IPS-18a (cell line): ENCODE measurements around the gene IL17REL.

ENCODE experiments used
- H3K27ac ChIP-seq: one replicate; pipeline ENCODE4 v1.5.1; 2013; ENCODE audit warnings: low read length
- H3K27me3 ChIP-seq: one replicate; pipeline ENCODE4 v1.6.1; 2013; ENCODE audit warnings: mild to moderate bottlenecking, low read length; ENCODE audit not compliant: control insufficient read depth, insufficient read depth
- H3K36me3 ChIP-seq: one replicate; pipeline ENCODE4 v1.6.1; 2013; ENCODE audit warnings: low read depth, low read length; ENCODE audit not compliant: control insufficient read depth
- H3K4me1 ChIP-seq: one replicate; pipeline ENCODE4 v1.6.1; 2013; ENCODE audit warnings: low read depth, low read length; ENCODE audit not compliant: control insufficient read depth
- H3K4me3 ChIP-seq: one replicate; pipeline ENCODE4 v1.5.1; 2013; ENCODE audit warnings: low read length
- H3K9ac ChIP-seq: one replicate; pipeline ENCODE4 v1.6.1; 2013; ENCODE audit warnings: mild to moderate bottlenecking, low read length, moderate library complexity
- H3K9me3 ChIP-seq: one replicate; pipeline ENCODE4 v1.6.1; 2013; ENCODE audit warnings: low read depth, low read length; ENCODE audit not compliant: control insufficient read depth

Gene IL17REL

GRCh38 chr22:50004918-50005317 is 7.6 kb downstream of the IL17REL start:
- H3K4me3 ChIP-seq = no peak overlapping the region
- H3K4me1 ChIP-seq = no peaks in the 10 kb centered on the region
- H3K9me3 ChIP-seq = no peaks in the 10 kb centered on the region
- H3K36me3 ChIP-seq = no peaks in the 10 kb centered on the region
- peaks cover 25% of the 10 kb centered on the region for H3K27me3 ChIP-seq
- no peak overlapping the region for H3K9ac ChIP-seq
- H3K27ac ChIP-seq = no peak overlapping the region

- H3K4me1 ChIP-seq = no peaks in the 10 kb centered on the region
- peaks cover 24% of the 10 kb centered on the region for H3K27me3 ChIP-seq
- no peaks in the 10 kb centered on the region for H3K36me3 ChIP-seq
- H3K4me3 ChIP-seq = no peak overlapping the region
- no peaks in the 10 kb centered on the region for H3K9me3 ChIP-seq
- no peak overlapping the region for H3K9ac ChIP-seq
- H3K27ac ChIP-seq = no peak overlapping the region
These were observed 9.8 kb downstream of the IL17REL start for GRCh38 chr22:50002791-50003190.

- H3K4me3 ChIP-seq = no peak overlapping the region
- H3K27ac ChIP-seq = no peak overlapping the region
These were observed 11.0 kb downstream of the IL17REL start for GRCh38 chr22:50001388-50002231.

DNA sequence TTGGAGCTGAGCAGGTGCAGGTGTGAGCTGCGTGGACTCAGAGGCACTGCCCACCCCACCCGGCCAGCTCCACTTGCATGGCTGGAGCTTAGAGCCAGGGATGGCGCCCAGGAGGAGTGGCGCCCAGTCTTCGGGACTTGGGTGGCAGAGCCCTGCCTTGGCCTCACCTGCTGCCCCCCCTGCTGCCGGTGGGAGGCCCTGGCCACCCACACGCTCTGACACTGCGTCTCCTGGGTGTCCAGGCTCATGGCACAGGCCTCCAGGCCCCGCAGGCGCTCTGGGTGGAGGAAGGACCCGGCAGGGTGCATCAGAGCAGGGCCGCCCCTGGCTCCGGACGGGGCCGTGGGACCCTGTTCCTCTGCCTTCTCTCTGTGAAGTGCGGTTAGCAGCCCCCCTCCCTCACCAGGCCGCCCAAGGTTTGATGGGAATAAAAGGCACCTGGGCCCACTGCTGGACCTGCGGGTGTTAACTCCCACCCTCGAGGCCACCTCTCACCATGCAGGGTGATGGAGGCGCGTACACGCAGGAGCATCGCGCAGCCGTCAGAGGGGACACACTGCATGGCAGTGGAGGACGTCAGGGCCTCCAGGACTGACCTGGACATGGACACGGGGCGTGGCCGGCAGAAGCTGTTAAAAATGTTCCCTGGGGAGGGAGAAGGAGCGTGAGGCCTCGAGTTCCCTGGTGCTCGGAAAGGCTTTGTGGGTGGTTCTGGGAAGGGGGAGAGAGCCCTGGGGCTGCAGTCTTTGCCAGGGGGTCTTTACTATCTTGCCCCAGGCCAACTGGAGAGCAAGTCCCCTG is 11.8 kb downstream of the IL17REL start:
- no peak overlapping the region for H3K27ac ChIP-seq

More at GRCh38 chr22:50001388-50002231, 11.0 kb downstream of the IL17REL start:
- no peaks in the 10 kb centered on the region for H3K9me3 ChIP-seq
- peaks cover 24% of the 10 kb centered on the region for H3K27me3 ChIP-seq
- H3K4me1 ChIP-seq = no peaks in the 10 kb centered on the region
- no peak overlapping the region for H3K9ac ChIP-seq
- H3K36me3 ChIP-seq = no peaks in the 10 kb centered on the region

DNA sequence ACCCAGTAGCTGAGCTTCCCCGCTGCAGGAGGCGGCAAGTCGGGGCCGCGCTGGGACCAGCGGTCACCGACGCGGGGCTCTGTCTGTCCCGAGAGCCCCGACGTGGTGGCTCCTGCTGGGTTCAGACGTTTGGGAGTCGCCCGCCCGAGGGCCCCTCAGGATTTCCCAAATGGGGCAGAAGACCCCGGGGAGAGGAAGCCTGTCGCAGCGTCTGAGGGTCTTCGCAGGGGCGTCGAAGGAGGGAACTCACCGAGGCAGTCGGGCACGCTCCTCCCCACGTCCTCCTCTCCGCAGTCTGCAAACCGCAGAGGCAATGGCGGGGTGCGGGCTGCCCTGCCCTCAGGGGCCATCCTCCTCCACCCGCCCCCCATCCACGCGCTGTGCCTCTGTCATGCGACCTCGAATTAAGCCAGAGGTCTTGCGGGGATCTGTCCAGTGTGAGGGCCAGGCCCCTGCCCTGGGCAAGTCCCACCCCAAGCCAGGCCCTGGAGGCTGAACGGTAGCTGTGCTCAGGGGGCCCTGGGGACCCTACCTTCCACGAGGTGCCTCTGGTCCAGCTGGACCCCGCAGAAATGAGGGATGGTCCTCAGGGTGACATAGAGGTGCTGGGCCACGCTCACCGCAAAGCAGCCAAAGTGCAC is 12.5 kb downstream of the IL17REL start:
- peaks cover 24% of the 10 kb centered on the region for H3K27me3 ChIP-seq
- H3K36me3 ChIP-seq = no peaks in the 10 kb centered on the region
- H3K9ac ChIP-seq = no peak overlapping the region
- H3K9me3 ChIP-seq = no peaks in the 10 kb centered on the region
- no peaks in the 10 kb centered on the region for H3K4me1 ChIP-seq
- peak overlapping the region; percentile 46 for H3K4me3 ChIP-seq
- H3K27ac ChIP-seq = no peak overlapping the region

More for the DNA sequence above, 11.8 kb downstream of the IL17REL start:
- Histone ChIP-seq H3K9ac (no peak overlapping the region), H3K9me3 (no peaks in the 10 kb centered on the region), H3K4me3 (no peak overlapping the region), H3K27me3 (peaks cover 24% of the 10 kb centered on the region), H3K4me1 (no peaks in the 10 kb centered on the region), H3K36me3 (no peaks in the 10 kb centered on the region)

DNA sequence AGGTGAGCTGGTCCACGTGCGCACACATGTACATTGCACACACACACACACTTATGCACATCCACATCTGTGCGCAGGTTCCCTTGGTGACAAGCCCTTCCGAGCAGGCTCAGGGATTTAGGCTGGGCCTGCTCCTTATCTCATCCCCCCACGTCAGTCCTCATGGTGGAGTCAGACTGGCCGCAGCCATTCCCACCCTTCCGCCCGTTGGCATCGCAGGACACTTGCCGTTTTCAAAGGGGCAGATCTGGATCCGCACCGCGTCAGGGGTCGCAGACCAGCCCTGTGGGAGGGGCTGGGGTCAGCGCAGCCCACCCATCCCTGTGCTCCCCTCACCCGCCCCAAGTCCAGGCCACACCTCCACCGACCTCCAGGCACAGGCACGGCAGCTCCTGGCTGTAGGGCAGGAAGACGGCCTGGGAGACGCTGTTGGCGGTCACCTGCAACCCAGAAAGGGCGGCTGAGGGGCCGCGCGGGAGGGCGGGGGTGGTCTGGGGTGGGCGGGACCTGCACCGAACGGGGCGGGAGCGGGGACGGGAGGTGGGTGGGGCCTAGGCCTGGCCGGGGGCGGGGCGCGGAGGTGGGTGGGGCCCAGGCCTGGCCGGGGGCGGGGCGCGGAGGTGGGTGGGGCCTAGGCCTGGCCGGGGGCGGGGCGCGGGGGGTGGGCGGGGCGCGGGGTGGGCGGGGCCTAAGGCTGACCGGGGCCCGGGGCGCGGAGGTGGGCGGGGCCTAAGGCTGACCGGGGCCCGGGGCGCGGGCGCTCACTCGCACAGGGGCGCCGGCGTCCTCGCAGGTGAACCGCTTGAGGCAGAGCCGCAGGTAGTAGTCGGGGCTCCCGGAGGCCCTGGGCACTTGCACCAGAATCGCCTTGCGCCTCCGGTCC is 13.3 kb downstream of the IL17REL start:
- no peak overlapping the region for H3K9ac ChIP-seq
- peaks cover 24% of the 10 kb centered on the region for H3K27me3 ChIP-seq
- no peaks in the 10 kb centered on the region for H3K4me1 ChIP-seq
- H3K27ac ChIP-seq = no peak overlapping the region
- H3K36me3 ChIP-seq = no peaks in the 10 kb centered on the region
- no peaks in the 10 kb centered on the region for H3K9me3 ChIP-seq
- H3K4me3 ChIP-seq = peak overlapping the region; percentile 51

- peak overlapping the region; percentile 51 for H3K4me3 ChIP-seq
- peaks cover 24% of the 10 kb centered on the region for H3K27me3 ChIP-seq
These were observed 13.9 kb downstream of the IL17REL start for GRCh38 chr22:49998718-49999062.

DNA sequence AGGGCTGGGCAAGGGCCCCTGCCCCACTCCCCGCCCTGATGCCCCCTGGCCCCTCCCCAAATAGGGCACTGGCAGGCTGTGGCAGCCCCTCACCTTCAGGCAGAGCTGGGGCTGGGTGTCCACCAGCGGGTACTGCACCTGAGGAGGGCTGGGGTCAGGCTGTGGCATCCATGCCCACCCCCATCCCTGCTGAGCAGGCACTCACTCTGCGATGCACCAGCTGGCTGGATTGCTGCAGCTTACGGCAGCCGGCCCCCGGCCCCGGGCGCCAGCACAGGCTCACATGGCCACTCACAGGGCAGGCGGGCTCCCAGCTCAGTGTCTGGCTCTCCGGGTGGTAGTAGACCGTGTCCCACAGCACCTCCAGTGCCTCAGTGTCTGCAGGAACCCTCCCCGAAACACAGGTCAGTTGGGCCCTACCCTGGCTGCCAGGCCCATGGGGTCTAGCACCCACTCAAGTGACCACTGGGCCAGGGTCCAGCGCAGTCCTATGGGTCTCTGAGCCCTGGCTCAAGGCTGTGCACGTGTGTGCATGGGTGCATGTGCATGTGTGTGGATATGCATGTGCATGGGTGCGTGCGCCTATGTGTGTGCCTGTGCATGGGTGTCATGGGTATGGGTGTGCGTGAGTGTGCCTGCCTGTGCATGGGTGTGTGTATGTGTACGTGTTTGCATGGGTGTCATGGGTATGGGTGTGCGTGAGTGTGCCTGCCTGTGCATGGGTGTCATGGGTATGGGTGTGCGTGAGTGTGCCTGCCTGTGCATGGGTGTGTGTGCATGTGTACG is 14.4 kb downstream of the IL17REL start:
- Histone ChIP-seq H3K4me1 (no peaks in the 10 kb centered on the region), H3K27ac (no peak overlapping the region)

More at GRCh38 chr22:49998718-49999062, 13.9 kb downstream of the IL17REL start:
- Histone ChIP-seq H3K36me3 (no peaks in the 10 kb centered on the region), H3K9ac (no peak overlapping the region), H3K4me1 (no peaks in the 10 kb centered on the region), H3K9me3 (no peaks in the 10 kb centered on the region), H3K27ac (no peak overlapping the region)

GRCh38 chr22:49997251-49997599 is 15.3 kb downstream of the IL17REL start:
- Histone ChIP-seq H3K27ac (no peak overlapping the region), H3K9me3 (no peaks in the 10 kb centered on the region), H3K27me3 (peaks cover 24% of the 10 kb centered on the region), H3K4me1 (no peaks in the 10 kb centered on the region), H3K9ac (no peak overlapping the region), H3K36me3 (no peaks in the 10 kb centered on the region), H3K4me3 (no peak overlapping the region)

More for the DNA sequence above, 14.4 kb downstream of the IL17REL start:
- Histone ChIP-seq H3K9ac (no peak overlapping the region), H3K4me3 (no peak overlapping the region), H3K27me3 (peaks cover 24% of the 10 kb centered on the region), H3K36me3 (no peaks in the 10 kb centered on the region), H3K9me3 (no peaks in the 10 kb centered on the region)

DNA sequence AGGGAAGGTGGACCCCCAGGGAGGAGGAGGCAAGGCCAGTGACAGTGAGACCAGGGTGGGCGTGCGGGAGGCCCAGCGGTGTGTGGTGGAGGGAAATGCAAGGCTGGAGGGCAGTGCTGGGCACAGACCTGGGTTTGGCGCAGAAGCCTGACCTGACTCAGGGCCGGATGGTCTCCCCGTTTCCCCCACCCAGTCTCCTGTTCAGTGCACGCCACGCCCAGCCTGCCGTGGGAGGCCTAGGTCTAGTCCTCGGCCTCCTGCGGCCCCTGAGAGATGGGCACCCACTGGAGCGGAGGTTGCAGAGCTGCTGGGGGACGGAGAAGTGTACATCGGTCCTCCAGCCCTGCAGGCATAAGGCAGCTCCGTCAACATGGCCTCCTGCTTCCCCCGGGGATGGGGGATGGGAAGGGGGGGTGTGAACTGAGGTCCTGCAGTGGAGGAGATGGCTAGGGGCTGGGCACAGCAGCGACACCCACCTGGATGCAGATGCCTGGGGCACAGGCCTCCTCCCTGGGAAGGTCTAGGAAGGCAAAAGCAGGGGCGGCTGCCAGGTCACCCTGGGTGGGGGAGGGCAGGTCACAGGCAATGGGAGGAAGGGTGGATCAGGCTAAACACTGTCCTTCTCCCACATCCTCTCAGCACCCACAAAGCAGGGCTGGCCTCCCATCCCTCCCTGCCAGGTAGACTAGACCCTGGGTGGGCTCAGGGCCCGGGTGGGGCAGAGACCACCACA is 15.9 kb downstream of the IL17REL start:
- H3K4me1 ChIP-seq = no peaks in the 10 kb centered on the region
- H3K27me3 ChIP-seq = peaks cover 19% of the 10 kb centered on the region
- no peaks in the 10 kb centered on the region for H3K9me3 ChIP-seq
- H3K27ac ChIP-seq = no peak overlapping the region
- H3K9ac ChIP-seq = no peak overlapping the region
- no peak overlapping the region for H3K4me3 ChIP-seq
- no peaks in the 10 kb centered on the region for H3K36me3 ChIP-seq
